Smooth muscle cell of the brain vasculature (primary cell): ENCODE data around the gene ACTL9.

ENCODE experiments used
- DNase-seq: peaks from one replicate; pipeline ENCODE4 v3.0.0-alpha.2; 2012; ENCODE audit warnings: low read depth, low spot score

ACTL9 gene

DNA sequence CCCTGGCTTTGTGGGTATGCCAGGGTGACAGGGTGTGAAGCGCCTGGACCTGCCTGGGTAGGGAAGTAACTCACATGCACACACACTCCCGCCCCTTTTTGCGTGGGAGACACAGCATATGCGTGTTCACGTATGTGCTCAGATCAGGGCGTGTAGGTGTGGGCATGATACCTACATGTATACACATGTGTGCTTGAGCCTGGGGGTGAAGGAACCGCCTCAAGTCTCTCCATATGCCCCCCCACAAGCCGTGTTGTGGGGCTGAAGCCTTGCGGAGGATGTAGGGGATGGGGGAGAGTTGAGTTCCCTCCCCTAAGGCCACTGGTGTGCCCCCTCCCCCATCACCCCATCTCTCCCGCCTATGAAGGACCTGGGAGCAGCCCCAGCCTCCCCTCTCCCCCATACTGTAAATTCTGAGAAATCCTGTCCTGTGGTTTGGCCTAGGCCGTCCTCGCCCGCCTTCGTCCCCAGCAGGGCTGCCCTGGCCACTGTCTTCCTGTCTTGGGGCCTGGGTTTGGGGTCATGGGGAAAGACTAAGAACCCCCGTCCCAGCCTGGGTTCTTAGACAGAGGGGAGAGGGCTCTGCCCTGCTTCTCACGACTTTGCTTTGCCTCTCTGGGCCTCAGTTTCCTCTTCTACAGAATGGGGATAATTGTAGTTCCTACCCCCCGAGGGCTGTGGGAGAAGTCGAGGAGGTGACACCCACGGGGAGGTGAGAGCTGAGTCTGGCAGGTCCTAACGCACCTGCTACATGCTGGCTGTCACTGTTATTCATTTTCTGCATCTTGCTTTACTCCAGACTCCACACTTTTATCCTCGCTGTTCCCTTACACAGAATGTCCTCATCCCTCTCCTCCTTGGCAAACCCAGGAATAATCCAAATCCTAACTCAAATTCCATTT is 14.3 kb downstream of the ACTL9 start:
- DNase-seq: no peak

DNA sequence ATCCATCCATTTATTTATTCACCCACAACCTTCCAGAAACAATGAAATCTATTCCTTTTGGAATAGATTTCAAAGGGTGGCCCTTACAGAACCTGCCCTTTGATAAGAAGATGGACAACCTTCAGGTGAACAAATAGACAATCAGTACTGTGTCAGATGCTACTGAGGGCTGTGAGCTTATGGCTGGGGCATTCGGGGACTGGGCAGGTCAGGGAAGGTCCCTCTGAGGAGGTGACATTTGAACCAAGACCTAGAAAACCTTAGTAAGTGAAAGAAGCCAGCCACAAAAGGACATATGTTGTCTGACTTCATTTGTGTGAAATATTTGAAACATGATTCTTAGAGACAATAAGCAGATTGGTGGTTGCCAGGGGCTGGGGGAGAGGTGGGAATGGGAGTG is 15.7 kb downstream of the ACTL9 start:
- no peak for DNase-seq

DNA sequence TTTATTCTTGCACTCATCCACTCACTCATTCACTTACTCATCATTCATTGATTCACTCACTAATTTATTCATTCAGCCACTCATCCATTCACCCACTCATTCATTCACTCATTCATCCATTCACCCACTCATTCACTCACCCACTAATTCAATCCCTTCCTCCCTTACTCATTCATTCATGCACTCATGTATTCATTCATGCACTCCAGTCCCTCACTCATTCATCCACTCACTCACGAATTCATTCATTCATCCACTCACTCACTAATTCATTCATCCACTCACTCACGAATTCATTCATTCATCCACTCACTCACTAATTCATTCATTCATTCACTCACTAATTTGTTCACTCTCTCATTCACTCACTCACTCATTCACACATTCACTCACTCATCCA is 16.1 kb downstream of the ACTL9 start:
- no peak for DNase-seq

DNA sequence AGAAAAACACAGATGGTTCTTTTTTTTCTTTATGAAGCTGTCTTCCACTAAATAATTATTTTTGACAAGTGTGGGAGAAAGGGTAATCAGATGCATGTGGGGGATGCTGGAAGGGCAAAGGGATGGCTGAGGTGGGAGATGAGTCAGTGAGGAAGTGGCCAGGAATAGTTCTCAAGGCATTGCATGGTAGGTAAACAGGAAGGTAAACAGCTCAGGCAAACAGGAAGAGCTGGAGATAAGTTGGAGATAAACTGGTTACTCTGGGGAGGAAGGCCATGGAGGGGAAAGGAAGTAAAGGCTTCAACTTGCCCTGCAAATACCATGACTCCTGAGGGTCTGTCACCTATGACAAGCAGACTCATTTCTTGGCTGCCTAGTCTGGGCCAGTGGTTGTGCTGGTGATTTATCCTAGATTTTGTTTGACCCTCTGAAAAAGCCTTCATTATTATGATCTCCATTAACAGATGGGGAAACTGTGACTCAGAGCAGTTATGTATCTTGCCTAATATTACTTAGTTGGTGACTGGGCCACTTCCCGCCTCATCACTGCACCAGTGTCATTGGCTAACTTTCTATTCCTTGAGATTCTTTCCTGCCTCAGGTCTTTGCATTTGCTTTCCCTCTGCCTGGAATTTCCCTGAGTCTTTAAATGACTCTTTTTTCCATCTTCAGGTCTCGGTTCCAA is 17.1 kb downstream of the ACTL9 start:
- DNase-seq: no peak

DNA sequence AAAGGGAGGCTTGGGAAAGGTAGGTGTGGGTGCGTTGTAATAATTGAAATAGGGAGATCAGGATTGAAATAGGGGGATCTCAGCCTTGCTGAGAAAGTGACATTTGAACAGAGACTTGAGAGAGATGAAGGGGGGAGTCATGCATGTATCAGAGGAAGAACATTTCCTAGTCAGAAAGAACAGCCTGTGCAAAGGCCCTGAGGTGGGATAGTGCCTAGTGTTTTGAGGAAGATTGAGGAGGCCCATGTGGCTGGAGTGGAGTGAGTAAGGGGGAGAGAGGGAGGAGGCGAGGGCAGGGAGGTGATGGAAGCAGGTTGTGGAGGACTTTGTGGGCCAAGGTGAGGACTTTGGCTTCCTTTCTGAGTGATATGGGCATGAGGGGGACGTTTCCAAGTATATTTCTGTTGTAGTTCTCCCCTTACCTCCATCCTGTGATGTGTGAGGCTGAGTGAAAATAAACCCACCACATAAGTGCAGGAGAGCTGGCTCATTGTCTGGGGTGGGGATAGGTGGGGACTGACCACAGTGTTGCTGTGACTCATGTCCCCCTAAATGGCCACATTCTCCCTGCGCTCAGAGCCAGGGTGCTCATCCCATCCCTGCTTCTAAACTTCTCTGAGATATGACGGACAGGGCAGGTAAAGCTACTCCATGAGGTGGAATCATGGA is 17.8 kb downstream of the ACTL9 start:
- DNase-seq: no peak

DNA sequence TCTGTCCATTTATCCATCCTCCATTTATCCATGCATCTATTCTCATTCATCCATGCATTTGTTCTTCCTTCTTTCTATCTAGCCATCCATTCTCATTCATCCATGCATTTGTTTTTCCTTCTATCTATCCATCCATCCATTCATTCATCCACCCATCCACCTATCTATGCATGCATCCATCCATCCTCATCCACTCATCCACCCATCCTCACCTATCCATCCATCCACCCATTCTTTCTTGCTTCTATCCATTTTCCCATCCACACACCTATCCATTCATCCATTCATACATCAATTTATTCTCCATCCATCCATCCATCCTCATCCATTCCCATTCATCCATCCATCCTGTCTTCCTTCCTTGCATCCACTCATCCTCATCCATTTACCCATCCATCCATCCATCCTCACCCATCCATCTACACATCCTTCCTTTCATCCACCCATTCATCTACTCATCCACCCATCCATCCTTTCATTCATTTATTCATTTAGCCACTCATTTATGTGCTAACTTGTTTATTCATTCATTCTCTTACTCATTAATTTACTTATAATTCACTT is 20.3 kb downstream of the ACTL9 start:
- no peak for DNase-seq

DNA sequence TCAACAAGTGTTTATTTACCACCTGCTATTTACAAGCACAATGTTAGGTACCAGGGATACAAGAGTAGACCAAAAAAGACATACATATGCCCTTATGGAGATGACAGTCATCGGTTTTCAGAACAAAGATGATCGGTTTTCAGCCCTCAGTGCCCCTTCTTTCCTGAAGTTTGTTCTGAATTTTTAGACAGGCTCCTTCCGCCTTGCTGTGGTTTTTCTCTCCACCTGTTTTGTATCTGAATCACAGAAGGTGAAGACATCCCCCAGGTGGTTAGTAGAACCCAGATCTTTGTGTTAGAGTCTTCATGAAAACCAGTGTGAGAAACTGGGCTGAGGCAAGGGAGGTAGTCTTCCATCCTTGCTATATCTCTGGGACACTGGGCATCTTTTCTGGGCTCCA is 23.5 kb downstream of the ACTL9 start:
- no peak for DNase-seq

DNA sequence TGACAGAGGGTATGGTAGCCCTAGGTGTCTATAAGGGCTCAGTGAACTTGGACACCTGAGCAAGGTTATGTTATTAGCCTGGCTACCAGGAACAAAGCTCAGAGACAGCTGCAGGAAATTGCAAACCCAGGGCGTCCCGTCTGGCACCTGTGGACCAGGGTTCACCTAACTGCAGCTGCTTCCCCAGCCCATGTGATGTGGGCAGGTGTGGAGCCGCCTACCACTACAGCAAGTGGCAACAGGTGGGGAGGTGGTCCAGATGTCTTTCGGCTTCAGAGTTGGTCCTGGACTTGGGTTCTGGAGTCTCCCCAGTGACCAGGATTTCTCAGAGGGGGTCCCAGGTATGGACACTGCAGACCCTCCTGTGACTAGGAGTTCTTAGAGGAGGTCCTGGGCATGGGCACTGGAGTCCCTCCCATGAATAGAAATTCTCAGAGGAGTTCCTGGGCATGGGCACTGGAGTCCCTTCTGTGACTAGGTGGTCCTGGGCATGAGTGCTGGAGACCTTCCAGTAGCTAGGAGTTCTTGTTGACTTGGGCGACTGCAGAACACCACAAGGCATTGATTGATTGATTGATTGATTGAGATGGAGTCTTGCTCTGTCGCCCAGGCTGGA is 25.2 kb downstream of the ACTL9 start:
- DNase-seq: no peak

DNA sequence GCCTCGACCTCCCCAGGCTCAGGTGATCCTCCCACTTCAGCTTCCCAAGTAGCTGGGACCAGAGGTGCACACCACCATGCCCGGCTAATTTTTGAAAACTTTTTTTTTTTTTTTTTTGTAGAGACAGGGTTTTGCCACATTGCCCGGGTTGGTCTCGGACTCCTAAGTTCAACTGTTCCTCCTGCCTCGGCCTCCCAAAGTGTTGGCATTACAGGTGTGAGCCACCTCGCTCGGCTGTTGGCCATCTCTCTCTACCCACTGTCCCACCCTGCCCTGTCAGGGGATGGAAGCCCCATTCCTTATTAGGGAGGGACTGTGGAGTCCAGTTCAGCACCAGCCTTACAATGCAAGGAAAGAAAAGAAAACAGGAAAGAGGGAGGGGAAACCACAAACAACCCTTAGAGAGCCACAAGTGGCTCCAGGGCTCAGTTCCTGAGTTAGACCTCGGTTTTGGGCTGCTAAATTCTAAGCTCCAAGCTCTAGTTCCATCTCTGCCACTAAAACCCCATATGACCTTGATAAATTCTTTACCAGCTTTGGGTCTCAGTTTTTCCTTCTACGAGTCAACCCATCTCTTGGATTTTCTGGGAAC is 31.7 kb downstream of the ACTL9 start:
- DNase-seq: no peak

DNA sequence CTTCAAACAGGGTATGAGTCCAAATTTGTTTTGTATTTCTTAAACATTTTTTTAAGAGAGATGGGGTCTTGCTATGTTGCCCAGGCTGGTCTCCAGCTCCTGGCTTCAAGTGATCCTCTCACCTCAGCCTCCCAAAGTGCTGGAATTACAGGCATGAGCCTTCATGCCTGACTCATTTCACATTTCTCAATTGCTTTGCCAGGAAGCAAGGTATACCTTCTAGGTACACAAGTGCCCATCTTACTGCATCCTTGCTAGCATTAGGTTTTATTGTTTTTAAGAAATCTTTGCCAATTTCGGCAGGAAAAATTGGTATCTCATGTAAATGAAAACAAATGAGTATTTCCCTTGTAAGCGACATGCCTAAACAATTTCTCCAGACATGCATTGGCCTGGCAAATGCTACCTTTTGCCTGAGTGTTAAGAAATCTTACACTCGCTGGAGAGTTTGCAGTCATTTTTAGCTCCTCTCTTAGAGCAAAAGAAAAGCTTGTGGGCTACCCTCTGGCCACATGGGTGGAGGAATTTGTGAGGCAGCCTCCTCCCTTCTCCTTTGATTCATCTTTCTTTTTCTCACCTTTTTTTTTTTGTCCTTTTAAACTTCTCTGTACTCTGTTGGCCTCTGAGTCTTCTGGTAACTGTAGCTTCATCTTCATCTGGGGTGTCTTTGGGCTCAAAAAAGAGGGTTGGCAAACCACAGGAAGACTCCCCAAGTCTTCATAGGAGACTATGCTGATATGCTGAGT is 33.0 kb downstream of the ACTL9 start:
- DNase-seq: no peak

DNA sequence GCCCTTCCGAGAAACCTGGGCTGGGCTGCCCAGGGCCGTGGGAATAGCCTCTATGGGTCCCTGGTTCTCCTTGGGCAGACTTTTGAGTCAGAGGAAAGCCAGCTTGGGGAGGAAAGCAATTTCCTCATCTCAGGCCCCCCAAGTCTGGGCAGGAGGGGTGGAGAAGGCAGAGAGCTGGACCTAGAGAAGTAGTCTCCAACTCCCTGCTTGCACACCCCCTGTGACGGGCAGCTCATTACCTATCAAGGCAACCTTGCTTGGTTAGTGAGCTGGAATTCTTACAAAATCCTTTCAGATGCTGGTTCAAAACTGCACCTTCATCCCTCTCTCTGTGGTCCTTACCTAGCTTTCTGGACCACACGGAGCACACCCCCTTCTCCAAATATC is 33.9 kb downstream of the ACTL9 start:
- DNase-seq: no peak

DNA sequence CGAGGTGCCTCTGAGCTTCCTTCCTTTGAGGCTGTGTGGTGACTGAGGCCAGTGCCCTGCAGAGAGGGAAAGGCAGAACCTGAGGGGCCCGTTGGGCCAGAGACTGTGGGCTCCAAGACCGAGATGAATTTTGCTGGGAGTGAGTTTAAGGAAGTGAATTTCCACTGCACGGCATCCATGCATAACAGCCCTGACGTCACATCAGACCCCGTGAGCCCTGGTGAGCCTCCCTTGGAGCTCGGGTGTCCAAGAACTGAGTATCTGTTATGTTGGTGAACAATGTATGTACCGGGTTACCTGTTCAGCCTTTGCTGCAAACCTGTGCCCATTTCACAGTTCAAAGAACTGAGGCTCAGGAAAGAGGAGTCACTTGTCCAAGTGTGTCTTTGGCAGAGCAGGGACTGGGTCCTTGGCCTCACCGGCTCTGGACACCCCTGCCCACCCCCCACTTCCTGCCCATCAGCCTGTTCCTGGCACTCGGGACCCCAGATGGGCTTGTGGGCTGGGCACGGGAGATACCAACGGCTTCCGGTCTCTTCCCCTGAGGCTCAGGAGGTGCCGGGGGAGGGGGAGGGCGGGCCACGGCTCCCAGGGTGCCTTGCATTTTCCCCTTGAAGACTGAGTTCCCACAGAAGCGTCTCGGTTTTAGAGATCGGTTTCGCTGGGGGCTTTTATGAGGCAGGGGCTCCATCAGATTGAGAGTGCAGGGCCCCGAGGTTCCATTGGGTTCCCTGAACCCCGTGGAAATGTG is 34.5 kb downstream of the ACTL9 start:
- no peak for DNase-seq

DNA sequence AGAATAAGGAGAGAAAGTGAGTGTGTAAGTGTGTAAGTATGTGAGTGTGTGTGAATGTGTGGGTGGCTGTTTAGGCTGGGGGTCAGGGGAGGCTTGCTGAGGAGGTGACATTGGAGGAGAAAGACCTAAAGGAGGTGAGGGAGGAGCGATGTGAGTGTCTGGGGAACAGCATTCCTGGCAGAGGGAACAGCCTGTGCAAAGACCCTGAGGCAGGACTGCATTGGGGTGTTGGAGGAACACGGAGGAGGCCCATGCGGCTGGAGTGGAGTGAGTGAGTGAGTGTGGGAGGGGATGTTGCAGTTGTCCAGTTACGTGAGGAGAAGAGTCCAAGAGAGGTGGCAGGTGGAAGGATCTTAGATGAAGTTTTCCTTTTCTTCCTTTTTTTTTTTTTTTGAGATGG is 36.3 kb downstream of the ACTL9 start:
- DNase-seq: no peak

DNA sequence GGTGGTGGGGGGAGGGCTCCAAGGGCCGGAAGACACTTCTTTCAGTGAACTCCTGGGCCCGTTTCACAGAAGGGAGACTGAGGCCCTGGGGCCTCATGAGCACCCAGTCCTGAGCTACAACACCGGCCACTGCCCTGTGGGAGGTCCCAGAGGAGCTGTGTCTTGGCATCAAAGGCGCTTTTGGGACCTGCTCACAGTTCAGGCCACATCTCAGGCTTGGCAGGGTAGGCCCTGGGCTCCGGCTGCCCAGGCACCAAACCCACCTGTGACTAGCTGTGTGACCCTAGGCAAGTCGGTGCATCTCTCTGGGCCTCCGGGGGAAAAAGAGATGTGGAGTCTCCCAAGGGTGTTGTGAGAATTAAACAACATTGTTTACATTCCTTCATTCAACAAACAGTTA is 38.7 kb downstream of the ACTL9 start:
- no peak for DNase-seq

DNA sequence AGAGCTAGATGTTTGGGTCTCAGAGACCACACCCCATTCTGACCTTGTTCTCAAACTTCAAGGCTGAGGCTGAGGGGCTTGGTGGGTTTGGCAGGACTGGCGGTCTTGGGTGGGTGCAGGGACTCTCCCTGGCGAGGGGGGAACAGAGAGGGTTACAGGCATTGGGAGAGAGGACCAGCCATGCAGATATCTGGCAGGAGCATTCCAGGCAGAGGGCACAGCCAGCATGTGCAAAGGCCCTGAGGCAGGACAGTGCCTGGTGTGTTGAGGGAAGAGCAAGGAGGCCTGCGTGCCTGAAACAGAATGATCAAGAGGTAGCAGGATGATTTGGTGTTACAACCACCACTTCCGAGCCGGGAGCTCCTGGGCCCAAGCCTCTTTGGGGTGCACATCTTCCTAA is 40.7 kb downstream of the ACTL9 start:
- DNase-seq: no peak

DNA sequence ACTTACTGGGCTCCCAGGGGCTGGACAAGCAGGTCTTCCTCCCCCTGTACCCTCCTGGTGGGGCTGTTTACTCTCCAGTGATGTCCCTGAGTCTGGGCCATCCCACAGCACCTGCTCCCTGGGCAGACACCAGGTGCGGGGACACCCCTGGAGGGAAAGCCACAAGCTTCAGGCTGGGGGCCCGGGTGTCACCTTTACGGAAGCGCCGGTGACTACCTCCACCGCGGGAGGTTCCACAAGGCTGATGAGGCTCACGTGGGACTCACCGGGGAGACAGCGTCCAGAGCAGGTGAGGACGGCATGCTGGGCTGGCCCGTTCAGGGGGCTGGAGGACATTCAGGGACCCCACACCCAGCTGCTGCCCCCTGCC is 43.3 kb downstream of the ACTL9 start:
- no peak for DNase-seq

DNA sequence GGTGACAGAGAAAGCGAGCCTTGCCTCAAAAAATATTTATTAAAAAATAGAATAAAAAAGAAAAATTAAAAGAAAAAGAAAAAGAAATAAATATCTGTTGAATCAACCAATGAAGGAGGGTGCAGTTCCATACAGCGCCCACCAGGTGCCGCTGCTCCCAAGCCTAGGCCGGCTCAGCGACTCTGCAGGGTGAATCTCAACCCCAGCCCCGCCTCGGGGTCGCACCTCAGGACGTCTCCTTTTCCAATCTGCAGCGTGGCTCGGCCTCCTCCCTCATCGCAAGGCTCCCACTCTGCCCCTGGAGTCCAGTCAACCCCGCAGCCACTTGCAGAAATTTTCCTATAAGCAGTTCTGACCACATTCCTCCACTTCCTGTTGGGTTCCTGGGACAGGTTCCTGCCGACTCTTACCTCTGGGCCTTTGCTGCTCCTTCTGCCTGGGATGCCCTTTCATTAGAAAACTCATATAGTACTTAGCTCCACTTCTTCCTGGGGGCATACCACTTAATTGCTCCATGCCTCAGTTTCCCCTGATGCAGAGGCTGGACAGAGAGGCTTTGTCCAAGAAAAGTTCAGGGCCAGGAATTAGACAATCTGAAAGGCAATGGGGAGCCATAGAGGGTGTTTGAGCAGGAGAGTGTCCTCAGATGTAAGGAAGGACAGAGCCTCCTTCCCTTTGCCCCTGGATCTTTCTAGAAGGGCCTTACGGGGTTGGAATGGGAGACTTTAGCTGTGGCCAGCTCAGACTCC is 43.8 kb downstream of the ACTL9 start:
- no peak for DNase-seq

DNA sequence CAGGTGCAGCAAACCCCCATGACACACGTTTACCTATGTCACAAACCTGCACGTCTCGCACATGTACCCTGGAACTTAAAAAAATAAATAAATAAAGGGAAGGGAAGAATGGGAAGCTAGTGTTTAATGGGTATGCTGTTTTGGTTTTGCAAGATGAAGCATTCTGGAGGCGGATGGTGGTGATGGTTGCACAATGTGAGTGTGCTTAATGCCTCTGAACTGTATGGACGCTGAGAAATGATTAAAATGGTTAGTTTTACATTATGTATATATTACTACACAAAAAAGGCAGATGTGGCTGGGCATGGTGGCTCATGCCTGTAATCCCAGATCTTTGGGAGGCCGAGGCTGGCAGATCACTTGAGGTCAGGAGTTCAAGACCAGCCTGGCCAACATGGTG is 50.4 kb downstream of the ACTL9 start:
- DNase-seq: no peak
